Occipital lobe (tissue), 2 donors: Measurements from ENCODE around the gene NCKIPSD. TPM values are rescaled to one million over a fixed set of nuclear protein-coding genes. Genes with fewer than 3 reads are reported as not detected.
A peak's percentile ranks its signal among the peaks of the same experiment; 100 is the strongest.

Experiments
- DNase-seq: peaks from one replicate; lab custom pipeline; 2025; lab: John Stamatoyannopoulos, UW
- total RNA-seq: library from RNA; depleted of rRNA; stranded (reverse); fragments of >200 nt; gene quantifications from one replicate; pipeline ENCODE4 v1.2.3, GENCODE V29; 2014

NCKIPSD gene
- total RNA-seq, 1 donor from 2014 or later, result 8.4 TPM

DNA sequence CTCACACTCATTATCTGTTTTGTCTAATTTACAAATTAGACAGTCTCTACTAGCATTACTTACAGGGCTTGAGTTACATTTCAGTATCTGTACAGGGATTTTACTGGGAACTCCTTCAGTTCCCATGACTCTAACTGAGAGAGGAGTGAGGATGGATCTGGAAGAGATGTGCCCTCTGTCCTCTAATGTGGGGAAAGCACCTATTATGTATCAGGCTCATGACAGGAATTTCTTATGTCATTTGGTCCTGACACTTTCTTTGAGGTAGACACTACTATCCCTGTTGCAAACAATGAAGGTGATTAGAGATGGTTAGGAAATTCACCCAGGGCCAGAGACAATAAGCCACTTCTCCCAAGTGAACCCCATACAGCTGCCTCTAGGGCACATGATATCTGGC lies 10.9 kb upstream of the NCKIPSD start:
- DNase-seq, result no peak

DNA sequence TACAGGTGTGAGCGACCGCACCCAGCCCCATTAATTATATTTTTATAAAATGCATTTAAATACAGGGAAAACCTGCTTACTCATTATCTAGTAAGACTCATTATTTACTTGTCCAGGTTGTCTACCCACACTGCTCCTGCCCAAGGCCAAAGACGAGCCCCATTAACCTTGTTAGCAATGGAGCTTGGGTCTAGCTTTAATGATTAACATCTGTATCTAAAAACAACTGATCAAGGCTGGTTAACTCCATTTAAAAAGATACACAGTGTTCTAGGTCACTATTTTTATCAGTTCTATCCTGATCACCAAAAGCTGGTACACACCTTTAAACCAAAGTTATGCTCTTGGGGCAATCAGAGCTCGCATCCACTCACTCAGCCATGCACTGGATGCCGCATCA lies 10.4 kb upstream of the NCKIPSD start:
- DNase-seq, result no peak

DNA sequence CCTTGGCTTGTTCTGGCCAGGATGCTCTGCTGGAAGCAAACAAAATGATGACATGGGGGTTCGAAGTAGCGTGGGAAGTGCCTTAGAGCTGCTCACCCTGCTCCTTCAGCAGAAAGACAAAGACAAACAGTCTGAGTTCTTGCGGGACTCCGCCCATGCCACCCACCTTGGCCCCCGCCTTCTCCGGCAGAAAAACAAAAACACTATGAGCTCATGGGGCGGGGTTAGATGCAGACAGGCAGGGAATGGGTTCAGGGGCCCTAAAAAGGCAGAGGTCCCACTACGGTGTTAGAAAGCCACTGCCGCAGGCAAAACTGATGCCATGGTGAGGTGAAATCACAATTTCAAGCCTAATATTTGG lies 9.7 kb upstream of the NCKIPSD start:
- peak; percentile 28 for DNase-seq

DNA sequence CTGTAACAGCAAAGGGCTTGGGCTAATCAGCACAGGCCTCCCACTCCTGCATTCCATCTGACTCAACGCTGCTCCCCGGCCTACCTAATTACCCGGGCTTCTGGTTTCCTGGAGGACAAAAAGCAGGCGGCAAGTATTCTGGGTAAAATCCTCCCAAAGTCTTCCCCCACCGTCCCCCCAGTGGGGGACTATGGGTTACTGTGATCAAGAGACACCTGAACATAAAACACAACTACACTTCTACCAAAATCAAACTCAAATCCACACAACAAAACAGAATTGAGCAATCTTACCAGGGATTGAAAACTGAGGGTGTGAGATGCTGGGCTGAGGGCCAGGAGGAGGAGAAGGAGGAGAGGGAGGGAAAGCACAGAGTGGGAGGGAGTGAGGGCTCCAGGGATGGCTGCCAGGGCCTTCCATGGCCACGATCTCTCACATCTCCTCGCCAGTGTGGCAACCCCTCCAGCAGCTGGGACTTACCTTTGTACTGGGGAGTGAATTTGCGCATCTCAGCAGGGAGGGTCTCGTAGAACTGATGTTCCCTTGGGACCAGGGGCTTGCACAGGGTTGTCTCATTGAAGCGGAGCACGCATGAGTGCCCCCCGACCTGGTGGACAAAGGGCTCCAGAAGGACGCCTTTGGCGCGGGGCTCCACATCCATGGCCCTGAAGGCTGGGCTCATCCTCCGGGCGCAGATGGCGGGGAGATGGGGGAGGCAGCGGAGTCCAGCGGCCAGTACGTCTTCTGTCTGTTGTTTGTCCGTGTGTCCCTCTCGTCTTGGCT lies 9.1 kb upstream of the NCKIPSD start:
- DNase-seq, result peak; percentile 65

DNA sequence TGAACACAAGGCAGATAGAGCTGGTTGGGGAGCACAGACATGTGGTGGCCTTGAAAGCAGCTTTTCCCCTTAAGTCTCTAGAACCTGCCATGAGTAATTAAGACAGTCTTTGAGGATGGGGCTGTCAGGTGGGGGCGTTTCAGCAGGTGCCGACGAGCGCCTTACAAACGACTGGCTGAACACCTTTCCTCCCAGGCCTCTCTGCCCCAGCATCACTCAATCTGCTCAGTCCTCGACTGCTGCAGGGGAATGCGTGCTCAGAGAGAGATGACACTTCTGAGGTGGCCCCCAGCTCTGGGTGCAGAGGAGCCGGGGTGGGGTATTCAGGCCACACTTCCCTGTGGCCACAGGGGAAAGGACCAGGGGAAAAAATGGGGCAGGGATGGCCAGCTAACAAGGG lies 8.1 kb upstream of the NCKIPSD start:
- no peak for DNase-seq

DNA sequence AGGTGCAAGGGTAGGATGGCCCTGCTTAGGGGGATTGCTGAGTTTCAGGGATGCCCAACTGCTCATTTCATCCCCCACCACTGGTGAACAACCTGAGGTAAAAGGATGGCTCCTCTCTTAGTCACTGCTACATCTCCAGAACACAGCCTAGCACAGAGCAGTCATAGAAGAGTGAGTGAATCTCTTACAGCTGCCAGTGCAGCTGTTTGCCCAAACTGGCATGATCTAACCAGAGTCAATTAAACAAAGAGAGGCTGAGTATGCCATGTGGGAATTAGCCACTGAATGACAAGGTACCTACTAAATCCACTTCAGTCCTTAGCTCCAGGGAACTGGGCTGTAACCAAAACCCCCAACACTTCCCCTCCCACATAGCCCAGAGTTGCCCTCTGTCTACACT lies 6.8 kb upstream of the NCKIPSD start:
- DNase-seq, result no peak

DNA sequence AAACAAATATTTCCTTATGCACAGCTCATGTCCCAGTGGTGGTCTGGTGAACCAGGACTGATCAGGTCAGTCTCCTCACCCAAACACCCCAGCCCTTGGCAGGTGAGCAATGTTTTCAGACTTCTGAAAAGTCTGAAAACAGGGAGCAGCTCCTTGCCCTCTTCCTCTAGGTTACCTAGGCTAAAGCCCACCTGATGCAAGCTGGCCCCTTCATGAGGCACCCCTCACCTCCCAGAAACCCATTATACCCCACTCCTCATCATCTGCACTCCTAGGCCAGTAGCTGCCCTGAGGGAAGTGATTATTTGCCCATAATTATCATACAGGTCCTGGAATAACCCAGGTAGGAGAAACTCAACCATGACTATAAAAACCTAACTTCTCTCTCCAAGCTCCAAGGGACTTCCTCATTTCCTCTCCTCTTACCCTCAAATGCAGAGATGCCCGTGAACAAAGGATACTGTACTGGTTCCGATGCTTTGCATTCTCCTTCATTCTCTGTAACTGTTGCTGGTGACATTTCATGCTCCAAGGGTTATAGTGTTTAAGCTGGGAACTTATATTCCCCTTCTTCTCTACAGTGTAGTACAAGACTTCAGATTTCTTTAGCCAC lies 5.2 kb upstream of the NCKIPSD start:
- DNase-seq, result no peak

DNA sequence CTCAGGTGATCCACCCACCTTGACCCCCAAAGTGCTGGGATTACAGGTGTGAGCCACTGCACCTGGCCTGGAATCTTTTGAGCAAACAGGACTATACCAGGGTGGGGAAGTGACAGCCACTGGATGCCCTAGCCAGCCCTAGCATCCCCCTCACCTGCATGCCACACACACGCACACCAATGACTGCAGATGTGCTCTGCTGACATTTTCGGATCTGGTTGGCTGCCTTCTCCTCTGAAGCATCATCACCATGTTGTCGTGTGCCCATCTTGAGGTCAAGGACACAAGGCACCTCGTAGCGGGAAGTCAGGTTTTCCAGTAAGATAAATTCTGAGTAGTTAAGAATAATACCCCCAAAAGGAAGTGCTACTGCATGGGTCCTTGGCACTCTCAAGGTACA lies 3.7 kb upstream of the NCKIPSD start:
- DNase-seq, result no peak

DNA sequence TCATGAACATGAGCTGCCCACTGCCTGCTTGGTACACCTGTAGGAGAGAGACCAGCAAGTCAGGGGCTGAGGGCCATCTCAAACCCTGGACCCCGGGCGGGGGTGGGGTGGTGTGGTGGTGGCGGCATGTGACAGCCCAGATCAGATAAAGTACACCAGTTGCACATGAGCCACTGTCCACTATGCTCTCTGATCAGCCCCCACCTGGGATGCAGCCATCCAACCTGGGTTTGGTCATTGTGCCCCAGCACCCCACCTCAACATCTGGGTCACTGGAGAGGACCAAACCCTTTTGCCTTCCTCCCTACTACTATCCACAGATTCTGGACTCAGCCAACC lies 3.0 kb upstream of the NCKIPSD start:
- DNase-seq, result no peak

DNA sequence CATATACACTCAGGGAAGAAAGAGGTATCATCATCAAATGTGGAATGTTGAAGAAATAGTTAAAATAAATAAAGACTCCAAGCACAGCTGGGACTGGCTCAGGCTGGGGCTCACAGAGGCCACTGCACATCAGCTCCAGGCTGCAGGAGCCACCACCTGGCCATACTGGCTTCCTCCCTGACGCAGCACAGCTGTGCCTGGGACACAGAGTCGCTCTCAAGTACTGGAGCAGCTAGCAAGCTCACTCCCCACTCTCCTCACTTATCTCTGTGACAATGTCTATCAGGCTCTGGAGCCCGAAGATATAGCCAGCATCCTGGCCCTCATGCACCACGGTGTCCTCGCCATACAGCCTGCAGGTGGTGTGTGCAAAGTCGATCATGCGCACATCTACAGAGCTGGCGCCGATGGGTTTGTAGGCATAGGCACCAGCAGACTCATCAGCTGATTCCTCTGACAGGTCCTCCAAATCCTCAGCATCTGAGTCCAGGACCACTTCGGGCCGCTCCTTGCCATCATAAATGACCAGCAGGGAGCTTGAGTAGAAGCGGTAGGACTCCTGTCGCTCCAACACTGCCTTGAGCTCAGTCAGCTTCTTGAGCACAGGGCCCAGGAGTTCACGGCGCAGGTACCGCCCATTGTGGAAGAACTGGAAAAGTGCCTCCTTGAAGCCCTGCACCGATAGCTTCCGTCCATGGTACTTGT lies 2.5 kb upstream of the NCKIPSD start:
- no peak for DNase-seq

DNA sequence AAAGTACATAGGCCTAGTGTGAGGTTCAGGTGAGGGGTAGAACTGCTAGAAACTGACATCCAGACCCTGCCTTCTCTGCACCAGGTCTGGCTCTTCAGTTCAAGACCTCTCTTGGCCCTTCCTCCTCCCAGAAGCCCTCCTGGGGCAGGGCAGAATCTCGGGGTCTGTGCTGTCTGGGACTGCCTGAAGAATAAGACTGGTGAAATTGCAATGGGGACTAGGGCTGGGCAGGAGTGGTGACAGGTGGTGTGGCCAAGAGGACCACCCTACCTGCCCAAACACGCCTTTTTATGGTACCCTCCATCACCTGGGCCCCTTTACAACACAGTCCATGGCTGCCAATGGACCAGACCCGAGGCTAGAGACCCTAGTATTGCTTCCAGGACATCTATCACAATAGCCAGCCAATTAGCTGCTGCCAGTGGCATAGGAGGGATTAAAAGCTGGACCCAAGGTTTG lies 1.5 kb upstream of the NCKIPSD start:
- DNase-seq, result no peak

DNA sequence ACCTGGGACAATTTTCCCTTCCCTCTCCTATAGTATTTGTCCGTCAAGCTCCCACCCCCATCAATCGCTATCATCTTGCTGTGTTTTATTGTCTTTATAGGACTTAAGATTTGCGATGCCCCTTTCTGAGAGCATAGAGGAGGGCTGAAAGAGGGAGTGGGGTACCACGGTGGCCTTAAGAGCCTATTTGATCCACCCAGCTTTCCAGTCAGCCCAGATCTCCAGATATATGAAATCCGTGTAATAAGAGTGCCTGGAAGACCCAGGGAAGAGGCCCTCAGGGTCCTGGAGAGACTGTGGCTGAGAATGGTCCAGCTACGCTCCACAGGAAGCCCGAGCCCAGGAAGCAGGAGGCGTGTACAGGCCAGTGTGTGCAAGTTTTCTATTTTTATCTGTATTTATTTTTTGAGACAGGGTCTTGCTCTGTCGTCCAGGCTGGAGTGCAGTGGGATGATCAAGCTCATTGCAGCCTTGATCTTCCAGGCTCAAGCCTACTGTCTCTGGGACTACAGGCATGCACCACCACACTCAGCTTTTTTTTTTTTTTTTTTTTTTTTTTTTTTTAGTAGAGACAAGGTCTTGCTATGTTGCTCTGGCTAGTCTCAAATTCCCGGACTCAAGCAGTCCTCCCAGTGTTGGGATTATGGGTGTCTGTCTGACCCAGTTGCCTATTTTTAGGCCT lies 964 bp upstream of the NCKIPSD start:
- DNase-seq, result no peak

DNA sequence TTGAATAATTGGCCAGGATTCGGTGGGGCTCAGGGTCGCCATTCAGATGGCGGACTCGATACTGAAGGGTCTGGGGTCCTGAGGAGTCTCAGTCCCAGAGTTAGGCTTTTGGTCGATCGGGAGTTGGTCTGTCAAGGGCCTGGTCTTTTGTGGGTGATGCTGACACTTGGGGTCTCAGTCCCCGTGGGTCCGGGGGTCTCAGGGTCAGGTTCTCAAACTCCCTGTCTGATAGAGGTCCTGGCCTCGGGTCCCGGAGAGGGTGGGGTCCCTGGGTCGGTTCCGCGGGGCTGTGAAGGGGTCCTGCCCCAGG lies 467 bp downstream of the NCKIPSD start:
- DNase-seq, result no peak

DNA sequence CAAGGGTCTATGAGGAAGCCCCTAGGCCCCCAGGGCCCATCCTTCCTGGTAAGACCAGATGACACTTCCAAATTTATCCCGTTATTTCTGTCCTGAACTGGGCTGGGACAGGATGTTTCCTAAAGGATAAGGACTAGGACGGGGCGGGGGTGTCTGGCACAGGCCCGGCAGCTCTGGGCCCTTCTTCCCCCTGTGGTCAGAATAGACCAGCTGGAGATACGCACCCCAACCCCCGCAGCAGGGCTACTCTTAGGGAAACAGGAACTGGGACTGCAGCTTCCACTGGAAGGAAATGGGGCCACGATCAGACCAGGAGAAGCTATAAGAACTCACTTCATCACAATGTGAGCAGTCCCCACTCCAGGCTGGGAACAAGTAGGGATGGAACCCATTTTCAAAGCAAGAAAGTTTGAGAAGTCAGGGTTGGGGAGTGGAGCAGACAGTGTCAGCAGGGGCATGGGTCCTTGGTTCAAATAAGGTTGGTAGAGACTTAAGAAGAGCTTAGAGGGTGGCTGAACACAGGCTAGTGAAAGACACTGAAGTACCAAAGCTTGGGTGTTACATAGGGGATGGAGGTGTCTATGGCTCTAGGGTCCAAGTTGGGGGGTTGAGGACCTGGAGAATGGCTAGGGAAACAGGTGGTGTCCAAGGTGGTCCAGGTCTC lies 1.1 kb downstream of the NCKIPSD start:
- DNase-seq, result peak; percentile 29

DNA sequence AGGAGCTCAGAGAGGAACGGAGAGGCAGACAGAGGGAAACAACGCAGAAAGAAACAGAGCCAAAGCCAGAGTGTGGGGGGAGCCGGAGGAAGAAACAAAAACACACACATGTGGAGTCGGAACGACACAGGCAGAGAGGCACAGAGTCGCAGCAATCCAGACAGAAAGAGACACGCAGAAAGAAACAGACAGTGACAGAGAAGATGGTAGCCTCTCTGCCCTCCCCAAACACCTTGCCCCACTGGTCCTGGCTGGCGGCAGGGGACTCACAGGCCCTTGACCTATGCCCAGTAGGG lies 1.7 kb downstream of the NCKIPSD start:
- DNase-seq, result no peak

DNA sequence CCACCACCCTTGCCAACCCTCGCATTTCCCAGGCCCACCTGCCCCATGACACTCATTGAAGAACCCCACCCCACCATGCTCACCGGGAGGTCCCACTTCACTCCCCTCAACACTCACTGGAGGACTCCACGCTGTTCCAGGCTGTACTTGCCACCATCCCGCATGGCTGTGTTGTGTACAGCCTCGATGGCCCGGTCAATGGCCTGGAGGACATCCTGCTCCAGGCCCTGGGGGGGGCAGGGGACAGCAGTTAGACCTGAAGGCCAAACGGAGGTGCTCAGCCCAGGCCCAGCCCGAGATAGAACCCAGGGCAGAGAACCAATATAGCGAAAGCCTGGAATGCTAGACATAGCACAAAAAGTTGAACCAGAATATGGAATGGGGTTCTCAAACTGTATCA lies 2.9 kb downstream of the NCKIPSD start:
- DNase-seq, result no peak

DNA sequence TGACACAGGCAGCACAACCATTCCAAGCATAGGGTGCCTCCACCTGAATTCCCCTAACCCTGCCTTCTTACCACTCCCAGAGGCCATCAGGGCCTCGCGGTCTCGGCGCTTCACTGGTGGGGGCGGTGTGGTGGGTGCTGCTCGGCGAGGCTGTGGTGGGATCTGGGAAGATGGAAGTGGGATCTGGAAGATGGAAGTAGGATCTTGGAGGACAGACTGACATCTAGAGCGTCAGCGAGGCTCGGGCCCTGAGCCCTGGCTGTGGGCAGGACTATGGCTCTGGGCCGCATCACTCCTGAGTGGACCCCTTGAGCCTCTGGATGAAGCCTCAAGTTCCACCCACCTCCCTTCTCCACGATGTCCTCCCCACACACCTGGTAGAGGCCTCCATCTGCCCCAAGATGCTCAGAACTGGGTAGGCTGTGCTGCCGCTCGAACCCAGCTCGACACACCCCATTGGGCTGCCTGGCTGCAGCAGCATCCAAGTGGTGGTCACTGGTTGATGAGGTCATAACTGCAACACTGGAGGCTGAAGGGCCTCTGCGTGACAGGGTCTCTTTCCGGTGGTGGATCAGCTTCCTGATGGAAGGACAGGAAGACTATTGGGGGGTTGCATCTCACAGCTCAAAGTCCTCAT lies 3.6 kb downstream of the NCKIPSD start:
- DNase-seq, result no peak

DNA sequence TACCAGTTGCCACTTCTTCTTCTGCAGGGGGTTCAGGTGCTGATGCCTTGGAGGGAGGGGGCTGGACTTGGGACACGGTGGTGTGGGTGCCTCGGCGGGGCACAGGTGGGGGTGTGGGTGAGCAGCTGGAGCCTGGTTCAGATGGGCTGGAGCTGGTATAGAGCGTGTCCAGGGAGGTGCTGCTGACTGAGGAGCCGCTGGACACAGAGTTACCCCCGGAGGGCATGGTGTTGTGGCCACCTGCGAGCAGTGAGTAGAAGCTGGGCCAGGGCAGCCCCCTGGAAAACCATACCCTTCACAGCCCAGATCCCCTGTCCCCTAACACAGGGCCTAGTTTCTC lies 4.2 kb downstream of the NCKIPSD start:
- DNase-seq, result no peak

DNA sequence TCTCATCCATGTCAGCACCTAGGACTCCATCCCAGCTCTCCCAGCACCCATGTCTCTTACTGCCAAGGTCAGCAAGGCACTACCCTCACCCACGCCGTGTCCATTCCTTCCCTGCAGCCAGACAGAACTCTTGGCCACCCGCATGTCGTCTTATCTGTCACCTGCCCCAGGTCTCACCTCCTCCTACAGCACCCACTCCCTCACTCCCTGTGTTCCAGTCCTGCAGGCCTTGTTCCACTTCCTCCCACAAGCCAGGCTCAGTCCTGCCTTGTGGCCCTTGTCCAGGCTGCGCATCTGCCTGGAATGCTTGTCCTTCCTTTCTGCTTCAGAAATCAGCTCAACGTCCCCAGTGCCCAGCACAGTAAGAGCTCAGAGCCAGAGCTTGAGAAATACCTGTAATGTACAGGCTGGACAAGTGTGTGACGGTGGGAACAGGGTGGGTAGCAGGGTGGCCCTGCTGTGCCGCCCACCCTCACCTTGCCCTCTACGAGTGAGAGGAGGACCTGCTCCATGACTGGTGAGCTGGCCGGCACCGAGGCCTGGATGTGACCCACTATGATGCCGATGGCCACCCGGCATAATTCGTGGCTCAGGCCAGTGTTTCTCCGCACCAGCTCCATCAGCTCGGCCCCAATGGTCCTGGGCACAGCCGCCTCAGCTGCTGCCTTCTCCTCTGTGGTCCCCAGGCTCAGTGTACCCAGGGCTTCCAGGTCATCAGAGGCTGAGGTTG lies 4.7 kb downstream of the NCKIPSD start:
- DNase-seq, result no peak

DNA sequence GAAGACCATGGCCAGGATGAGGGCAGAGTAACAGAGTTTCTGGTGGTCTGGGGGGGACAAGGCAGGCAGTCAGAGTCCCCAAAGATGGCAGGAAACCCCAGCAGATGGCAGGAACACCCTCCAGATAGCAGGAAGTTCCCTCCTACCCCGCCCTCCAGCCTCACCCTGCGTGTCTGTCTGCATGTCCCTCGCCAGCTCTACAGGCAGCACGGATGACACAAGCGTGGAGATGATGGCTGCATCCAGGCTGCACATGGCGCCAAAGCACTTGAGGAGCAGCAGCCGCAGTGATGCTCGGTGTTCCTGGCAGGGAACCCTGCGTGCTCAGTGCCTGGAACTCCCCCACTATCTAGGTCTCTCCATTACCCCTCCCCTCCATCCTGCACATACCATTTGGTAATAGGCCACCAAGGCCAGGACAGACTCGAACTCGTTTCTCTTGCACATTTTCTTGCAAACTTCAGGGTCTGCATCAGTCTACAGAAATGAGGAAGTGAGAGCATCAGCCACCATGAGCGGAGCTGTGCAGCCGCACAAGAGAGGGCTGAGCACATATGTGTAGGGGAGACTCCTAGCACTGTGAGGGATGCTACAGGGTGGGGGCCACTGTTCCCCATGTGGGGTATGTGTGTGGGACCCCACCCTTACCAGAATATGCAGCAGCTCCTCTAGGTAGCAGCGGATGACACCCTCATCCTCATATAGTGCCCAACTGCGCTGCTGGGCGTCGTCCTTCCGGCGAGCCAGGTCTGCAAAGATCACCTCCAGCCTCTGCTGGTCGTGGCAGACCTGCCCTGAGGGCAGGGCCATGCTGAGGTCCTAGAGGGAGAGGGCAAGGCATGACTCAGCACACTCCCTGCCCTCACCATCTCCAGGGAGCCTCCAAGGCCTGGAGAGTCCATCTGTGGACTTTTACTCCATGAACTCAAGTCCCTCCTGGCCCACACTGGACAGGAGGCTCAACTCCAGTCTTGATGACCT lies 6.0 kb downstream of the NCKIPSD start:
- no peak for DNase-seq
